GM12878 (cell line): Measurements from ENCODE around the gene WDFY4.

Source experiments
- CTCF ChIP-seq, 3 experiments: IDR thresholded peaks in 2 of 3; conservative IDR thresholded peaks in 1 of 3; 2 replicates each; pipeline ENCODE4 v1.5.1; 2011; ENCODE audit warnings: low read depth in 3 of 3, low read length in 3 of 3, mild to moderate bottlenecking in 3 of 3, control low read depth in 2 of 3, moderate library complexity in 2 of 3, inconsistent platforms in 1 of 3, mixed read lengths in 1 of 3; ENCODE audit not compliant: control insufficient read depth in 2 of 3, insufficient read depth in 1 of 3; ENCODE audit errors: extremely low read depth in 1 of 3
- NRF1 ChIP-seq: conservative IDR thresholded peaks from 2 replicates; pipeline ENCODE4 v1.6.1; 2011; ENCODE audit warnings: mild to moderate bottlenecking, low read depth, low read length, improper control_type of control experiment
- POLR2A ChIP-seq: IDR thresholded peaks from 2 replicates; pipeline ENCODE4 v1.6.1; 2011; ENCODE audit warnings: low read depth, mild to moderate bottlenecking, low read length
- RAD21 ChIP-seq: IDR thresholded peaks from 2 replicates; pipeline ENCODE4 v1.6.1; 2011; ENCODE audit warnings: mild to moderate bottlenecking, low read depth, low read length, moderate library complexity; ENCODE audit not compliant: insufficient read depth
- TF ChIP-seq, protein P1 (sequence below): IDR thresholded peaks from 2 replicates; pipeline ENCODE4 v1.6.1; 2011; ENCODE audit warnings: low read depth, mild to moderate bottlenecking, low read length, moderate library complexity, borderline replicate concordance; ENCODE audit errors: extremely low read depth
- TF ChIP-seq, protein P2 (sequence below): IDR thresholded peaks from 2 replicates; pipeline ENCODE4 v1.6.1; 2011; ENCODE audit warnings: borderline replicate concordance, low read depth, mild to moderate bottlenecking, moderate library complexity, low read length; ENCODE audit not compliant: insufficient read depth, poor library complexity, severe bottlenecking

- TF ChIP-seq, protein P1, sequence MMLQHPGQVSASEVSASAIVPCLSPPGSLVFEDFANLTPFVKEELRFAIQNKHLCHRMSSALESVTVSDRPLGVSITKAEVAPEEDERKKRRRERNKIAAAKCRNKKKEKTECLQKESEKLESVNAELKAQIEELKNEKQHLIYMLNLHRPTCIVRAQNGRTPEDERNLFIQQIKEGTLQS = no peak
- no peak for TF ChIP-seq CTCF (IDR thresholded peaks at IDR 0.05 in 2 of 3, conservative IDR thresholded peaks at IDR 0.05 in 1 of 3; ENCODE audit: control insufficient read depth in 2 of 3, extremely low read depth in 1 of 3, insufficient read depth in 1 of 3, low read depth in 3 of 3, low read length in 3 of 3)
- no peak for TF ChIP-seq NRF1
- no peak for TF ChIP-seq POLR2A
- TF ChIP-seq, protein P2, sequence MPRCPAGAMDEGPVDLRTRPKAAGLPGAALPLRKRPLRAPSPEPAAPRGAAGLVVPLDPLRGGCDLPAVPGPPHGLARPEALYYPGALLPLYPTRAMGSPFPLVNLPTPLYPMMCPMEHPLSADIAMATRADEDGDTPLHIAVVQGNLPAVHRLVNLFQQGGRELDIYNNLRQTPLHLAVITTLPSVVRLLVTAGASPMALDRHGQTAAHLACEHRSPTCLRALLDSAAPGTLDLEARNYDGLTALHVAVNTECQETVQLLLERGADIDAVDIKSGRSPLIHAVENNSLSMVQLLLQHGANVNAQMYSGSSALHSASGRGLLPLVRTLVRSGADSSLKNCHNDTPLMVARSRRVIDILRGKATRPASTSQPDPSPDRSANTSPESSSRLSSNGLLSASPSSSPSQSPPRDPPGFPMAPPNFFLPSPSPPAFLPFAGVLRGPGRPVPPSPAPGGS = no peak
- no peak for TF ChIP-seq RAD21
Observed at GRCh38 chr10:48636901-48637300, 47.8 kb upstream of the WDFY4 start.
